Activated CD8-positive, alpha-beta memory T cell treated with anti-CD3 and anti-CD28 coated beads for 36 hours (primary cell): ENCODE measurements around the gene FAM110A. TPM values are rescaled to one million over a fixed set of nuclear protein-coding genes. Genes with fewer than 3 reads are reported as not detected.
"Not testable (repeated sequence)": the region's sequence is repeated elsewhere in the genome, so short reads cannot be mapped to it uniquely, and the experiment has no call there.

Source experiments
- CTCF ChIA-PET: fragments of 350-600 bp; sonication (Branson Sonifier 250); formaldehyde crosslinking; loops from one replicate; lab custom pipeline; 2021; ENCODE audit warnings: antibody characterized with exemption; lab: Charles Lee
- POLR2A ChIA-PET: fragments of 350-600 bp; sonication (Branson Sonifier 250); formaldehyde crosslinking; loops from one replicate; lab custom pipeline; 2021; ENCODE audit warnings: antibody characterized with exemption; lab: Charles Lee
- total RNA-seq, 2 experiments: library from RNA; stranded (reverse); gene quantifications; one replicate each; pipeline ENCODE4 v1.2.3, GENCODE V29; 2021

Gene FAM110A
- total RNA-seq, 2 experiments from 2014 or later: 13.2 to 14.1 TPM

DNA sequence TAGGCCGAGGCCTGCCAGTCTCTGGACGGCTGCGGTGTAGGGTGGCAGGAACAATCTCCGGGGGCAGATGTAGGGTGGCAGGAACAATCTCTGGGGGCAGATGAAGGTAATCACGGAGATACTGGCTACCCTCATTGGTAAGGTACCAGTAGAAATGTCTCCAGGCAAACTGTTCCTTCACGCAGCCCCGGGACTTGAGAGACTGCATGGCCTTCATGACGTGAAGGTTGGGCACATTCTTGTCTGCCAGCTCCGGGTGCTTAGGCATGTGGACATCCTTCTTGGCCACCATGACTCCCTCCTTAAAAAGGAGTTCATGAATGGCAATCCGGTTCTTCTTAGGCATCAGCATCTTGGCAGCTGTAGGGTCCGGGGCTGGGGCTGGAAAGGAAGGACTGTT, 6.1 kb downstream of the FAM110A start:
- POLR2A ChIA-PET: no interaction called here
- CTCF ChIA-PET: interaction anchor here (1.0 kb wide), 1 partner anchor 117 kb away, joined by 4 read pairs; no protein-coding TSS in a partner anchor

DNA sequence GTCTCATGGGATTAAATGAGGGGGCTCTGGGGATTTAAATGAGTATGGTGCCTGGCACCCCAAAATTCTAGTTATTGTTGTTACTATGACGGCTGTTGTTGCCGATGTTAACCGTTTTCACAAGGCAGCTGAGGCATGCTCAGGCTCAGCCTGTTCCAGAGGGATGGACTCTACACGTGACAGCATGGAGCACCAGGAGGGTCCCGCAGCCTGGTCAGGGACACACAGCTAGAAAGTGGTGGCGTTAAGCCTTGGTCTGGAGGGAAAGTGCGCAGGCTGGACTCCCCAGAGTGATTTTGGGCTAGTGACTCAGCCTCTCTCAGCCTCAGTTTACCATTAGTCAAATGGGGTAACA, 7.0 kb downstream of the FAM110A start:
- POLR2A ChIA-PET: no interaction called here
- CTCF ChIA-PET: no interaction called here

DNA sequence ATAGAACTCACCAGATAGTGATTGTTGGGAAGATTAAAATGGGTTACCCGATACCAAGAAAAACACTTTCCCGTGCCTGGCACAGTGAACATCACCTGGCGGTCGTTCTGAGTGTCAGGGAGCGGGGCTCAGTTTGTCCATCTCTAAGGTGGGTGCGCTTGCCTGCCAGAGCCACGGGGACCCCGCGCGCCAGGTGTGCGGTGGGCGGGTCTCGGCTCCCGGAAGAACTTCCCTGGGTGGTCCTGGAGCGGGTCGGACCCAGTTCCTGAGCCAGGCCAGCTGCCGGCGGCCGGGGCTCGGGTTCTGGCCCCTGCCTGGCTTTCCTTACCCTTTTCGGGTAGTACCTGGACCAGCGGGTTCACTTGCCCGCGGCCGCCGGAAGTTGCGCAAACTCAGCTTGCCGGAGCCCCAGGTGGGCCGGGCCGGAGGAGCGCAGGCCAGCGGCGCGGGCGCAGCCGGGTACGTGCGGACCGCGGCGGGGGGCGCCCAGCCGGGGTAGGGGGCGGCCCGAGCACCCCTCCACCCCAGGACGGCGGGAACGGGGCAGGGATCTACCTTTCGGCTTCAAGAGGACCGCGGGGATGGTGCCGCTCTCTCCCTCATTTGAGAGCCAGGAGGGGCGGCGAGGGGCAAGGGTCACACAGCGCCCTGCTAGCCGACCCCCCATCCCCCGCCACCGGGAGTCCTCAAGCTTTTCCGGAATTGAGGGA, 7.5 kb downstream of the FAM110A start:
- ChIA-PET CTCF (interaction anchor here (0.6 to 1.1 kb wide), 2 partner anchors 8 to 22 kb away, joined by 3 read pairs; partner anchors contain the start of gene FAM110A), POLR2A (no interaction called here)

DNA sequence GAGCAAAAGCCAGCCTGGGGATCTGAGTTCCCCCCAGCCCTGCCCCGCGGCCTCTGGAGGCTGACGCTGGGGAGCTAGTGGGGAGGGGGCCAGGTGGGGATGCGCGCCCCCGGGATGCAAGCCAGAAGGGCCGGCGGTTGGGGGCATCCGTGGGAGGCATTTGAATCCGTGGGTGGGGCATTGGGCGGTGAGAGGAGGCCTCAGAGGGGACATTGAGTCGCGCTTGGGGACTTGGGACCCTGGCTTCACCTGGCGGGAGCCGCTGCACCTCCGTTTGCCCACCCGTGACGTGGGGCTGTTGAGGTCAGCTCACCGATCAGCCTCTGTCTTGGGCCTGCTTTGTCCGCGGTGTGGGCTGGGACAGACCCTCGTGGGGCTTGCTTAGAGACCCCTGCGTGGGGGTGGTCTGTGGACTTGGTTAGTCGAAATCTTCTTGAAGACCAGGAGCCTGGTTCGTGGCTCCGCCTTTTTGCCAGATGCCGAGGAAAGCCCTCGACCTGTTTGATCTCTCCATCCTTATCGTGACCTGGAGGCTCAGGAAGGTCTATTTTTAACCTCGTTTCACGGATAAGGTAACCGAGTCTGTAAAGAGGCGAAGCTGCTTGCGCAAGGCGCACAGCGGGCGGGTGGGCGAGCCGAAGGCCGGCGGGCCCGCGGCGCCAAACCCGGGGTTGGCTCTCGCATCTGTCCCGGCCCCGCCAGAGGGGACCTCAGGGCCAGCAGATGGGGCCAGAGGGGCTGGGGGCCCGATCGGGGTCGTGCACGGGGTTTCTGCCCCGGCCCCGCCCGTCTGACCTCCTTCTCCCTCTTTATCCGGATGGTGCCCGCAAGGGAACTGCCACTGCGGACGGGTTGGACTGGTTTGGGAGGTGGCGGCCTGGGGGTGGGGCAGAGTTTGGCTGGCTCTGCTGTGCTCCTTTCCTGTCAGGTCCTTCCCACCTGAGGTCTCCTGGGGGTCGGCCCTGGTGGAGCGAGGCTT, 8.3 kb downstream of the FAM110A start:
- POLR2A ChIA-PET: no interaction called here
- CTCF ChIA-PET: interaction anchor here (0.6 to 2.8 kb wide), 3 partner anchors 8 to 23 kb away, joined by 3 to 15 read pairs (median 3); partner anchors contain the start of gene FAM110A

DNA sequence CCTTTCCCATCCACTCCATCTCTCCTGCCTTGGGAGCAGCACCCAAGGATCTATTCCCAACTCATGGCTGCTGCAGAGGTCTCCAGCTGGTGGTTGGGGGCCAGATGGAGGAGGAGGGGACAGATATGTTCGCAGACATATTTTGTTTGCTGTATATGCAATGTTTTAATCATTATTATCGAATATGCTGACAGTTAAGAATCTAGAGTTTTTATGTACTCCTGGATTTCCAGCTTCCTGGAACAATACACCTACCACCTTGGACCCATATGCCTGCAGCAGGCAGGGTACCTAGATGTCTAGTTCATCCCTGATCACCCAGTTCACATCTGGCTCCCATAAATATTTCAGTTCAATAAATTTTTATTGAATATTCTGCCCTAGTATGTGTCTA, 9.0 kb downstream of the FAM110A start:
- ChIA-PET CTCF (interaction anchor here (2.8 kb wide), 1 partner anchor 9 kb away, joined by 15 read pairs; the partner anchor contains the start of gene FAM110A), POLR2A (no interaction called here)

DNA sequence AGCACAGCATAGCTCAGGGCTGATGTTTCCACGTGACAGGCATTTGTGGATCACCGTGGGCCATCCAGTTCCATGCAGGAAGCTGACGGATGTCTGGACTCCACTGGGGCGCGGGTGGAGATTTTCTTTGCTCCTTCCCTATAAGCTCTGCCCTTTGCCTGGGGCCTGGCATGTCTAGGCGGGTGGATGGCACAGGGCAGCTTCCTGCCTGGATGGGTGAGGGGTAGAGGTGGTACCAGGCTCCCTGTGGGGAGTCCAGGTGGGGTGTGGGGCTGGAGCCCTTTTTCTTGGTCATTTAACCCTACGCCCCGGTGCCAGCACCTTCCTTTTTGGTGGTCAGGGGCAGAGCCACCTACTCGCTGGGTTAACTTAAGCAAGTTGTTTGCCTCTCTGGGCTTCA, 10.4 kb downstream of the FAM110A start:
- ChIA-PET CTCF (interaction anchor here (0.7 to 2.8 kb wide), 3 partner anchors 10 to 130 kb away, joined by 3 to 15 read pairs (median 5); partner anchors contain the start of gene FAM110A), POLR2A (interaction anchor here (1.6 to 2.1 kb wide), 2 partner anchors 11 to 13 kb away, joined by 3 to 9 read pairs; partner anchors contain the start of gene FAM110A)

DNA sequence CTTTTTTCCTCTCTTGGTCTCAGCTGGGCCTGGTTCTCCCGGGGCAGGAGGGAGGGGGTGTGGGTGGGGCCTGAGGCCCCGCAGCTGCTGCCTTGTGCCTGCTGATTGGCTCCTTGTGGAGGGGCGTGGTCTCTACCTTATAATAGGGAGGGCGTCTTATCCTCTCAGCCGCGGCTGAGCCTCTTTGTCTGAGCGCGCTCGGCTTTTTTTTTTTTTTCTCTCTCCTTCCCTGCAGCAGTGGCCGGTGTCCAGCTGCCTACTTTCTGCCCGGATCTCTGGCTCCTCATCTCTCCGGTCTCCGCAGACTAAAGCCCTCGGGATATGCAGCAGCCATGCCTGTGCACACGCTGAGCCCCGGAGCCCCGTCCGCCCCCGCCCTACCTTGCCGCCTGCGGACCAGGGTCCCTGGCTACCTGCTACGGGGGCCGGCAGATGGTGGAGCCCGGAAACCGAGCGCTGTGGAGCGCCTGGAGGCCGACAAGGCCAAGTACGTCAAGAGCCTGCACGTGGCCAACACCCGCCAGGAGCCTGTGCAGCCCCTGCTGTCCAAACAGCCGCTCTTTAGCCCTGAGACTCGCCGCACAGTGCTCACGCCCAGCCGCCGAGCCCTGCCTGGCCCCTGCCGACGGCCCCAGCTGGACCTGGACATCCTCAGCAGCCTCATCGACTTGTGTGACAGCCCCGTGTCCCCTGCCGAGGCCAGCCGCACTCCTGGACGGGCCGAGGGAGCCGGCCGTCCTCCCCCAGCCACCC, 11.1 kb downstream of the FAM110A start:
- ChIA-PET CTCF (interaction anchor here (0.7 to 2.8 kb wide), 3 partner anchors 11 to 131 kb away, joined by 3 to 15 read pairs (median 5); partner anchors contain the start of gene FAM110A), POLR2A (interaction anchor here (1.6 to 2.1 kb wide), 2 partner anchors 11 to 13 kb away, joined by 3 to 9 read pairs; partner anchors contain the start of gene FAM110A)

DNA sequence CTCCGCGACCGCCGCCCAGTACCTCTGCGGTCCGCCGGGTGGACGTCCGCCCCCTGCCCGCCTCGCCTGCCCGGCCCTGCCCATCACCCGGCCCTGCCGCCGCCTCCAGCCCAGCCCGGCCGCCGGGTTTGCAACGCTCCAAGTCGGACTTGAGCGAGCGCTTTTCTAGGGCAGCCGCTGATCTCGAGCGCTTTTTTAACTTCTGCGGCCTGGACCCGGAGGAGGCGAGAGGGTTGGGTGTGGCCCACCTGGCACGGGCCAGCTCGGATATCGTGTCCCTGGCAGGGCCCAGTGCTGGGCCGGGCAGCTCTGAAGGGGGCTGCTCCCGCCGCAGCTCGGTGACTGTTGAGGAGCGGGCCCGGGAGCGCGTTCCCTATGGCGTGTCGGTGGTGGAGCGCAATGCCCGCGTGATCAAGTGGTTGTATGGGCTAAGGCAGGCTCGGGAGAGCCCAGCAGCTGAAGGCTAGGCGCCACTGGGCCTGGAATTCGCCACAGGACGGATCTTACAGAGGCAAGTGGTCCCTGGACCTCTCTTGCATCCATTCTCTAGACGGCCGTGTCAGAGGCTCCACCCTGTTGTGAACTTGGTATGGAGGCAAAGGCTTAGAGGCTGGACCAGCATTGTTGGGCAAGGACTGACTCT, 11.8 kb downstream of the FAM110A start:
- ChIA-PET POLR2A (interaction anchor here (1.6 to 2.1 kb wide), 2 partner anchors 12 to 14 kb away, joined by 3 to 9 read pairs; partner anchors contain the start of gene FAM110A), CTCF (interaction anchor here (1.5 kb wide), 1 partner anchor 12 kb away, joined by 3 read pairs; no protein-coding TSS in a partner anchor)

DNA sequence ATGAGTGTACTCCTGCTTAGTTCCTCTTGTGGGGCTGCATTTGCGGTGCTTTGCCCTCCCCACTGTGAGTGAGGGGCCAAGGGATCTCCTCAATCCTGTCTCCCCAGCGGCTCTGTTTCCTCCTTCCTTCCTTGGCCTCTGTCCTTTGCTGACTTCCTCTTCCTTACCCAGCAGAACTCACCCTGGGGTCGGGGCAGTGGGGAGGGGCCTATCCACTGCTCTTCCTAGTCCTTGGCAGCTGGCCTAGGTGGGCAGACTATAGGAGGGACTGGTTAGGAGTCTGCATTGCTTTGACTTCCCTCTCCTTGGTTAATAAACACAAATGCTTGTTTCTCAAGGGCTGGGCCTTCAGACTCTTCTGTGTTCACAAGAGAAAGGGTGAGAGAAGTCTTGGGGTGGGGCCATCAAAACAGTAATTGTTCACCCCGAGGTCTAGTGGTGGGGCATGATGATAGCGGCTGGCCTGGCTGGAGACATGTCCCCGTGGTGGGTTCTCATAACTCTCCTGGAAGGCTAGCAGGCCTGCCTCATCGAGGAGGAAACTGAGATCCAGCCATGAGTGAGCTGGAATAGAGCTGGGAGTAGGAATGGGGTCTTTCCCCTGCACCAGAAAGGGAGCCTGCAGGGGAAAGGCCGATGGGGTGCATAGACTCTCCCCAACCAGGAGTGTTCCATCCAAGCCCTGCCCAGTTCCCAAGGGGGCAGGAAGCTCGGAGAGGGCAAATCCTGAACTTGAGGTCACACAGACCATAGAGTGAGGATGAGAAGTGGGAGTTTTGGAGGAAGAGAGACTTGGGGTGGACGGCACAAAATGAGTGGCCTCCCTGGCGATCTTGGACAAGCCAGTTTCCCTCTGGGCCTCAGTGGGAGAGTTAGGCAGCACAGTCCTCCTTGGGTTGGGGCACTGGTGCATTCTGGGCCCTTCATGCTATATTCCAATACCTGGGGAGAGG, 12.7 kb downstream of the FAM110A start:
- CTCF ChIA-PET: interaction anchor here (1.4 to 1.5 kb wide), 2 partner anchors 11 to 15 kb away, joined by 3 to 4 read pairs; no protein-coding TSS in a partner anchor
- POLR2A ChIA-PET: interaction anchor here (2.1 kb wide), 1 partner anchor 13 kb away, joined by 9 read pairs; the partner anchor contains the start of gene FAM110A

DNA sequence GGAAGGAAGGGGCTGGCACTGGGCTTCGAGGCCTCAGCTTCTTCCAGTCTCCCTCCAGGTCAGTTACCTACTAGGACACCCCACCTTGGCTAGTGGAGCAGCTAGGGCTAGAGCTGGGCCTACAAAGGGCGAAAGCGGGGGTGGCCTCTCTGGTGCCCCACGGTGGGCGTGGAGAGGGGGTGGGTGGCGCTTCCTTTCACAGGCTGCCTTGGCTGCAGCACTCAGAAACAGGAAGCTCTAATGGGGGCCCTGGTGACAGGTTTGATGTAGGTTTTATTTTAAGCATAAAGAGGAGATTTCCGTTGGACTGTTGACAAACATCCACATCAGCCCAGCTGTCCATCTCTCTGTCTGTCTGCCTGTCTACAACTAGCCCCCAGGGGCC, 13.4 kb downstream of the FAM110A start:
- CTCF ChIA-PET: interaction anchor here (1.4 to 1.7 kb wide), 3 partner anchors 11 to 109 kb away, joined by 3 to 7 read pairs (median 4); no protein-coding TSS in a partner anchor
- POLR2A ChIA-PET: interaction anchor here (0.7 kb wide), 1 partner anchor 14 kb away, joined by 3 read pairs; the partner anchor contains the start of gene FAM110A

DNA sequence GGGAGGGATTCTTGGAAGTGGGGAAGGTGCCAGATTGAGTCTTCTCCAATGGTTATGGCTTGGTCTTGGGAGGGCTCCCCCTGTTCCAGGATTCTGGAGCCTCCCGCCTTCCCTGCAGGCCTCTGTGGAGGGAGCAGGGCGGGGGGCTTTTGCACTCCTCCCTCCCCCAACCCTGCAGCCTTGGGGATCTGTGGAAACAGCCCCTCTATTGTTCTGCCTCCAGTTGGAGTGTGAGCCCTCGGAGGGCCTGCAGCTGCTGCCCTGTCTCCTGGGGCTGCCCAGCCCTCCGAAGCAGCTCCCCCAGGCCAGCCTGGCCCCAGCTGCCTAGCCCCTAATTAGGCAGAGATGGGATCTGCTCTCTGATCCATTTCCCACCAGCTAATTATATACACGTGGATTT, 14.7 kb downstream of the FAM110A start:
- ChIA-PET POLR2A (no interaction called here), CTCF (interaction anchor here (1.7 kb wide), 1 partner anchor 108 kb away, joined by 7 read pairs; no protein-coding TSS in a partner anchor)

DNA sequence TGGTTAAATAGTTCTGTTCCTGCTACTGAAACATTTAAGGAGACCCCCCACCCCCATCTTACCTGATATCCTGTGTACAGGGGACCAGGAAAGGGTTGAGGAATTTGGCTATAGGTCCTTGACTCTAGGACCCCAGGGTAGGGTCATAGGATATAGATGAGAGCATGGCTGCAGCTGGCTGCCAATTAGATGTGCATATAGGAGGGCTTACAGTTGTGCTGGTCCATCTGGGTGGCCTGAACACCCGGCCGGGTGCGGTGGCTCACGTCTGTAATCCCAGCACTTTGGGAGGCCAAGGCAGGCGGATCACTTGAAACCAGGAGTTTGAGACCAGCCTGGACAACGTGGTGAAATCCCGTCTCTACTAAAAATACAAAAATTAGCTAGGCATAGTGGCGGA, 15.2 kb downstream of the FAM110A start:
- CTCF ChIA-PET: not testable (repeated sequence)

DNA sequence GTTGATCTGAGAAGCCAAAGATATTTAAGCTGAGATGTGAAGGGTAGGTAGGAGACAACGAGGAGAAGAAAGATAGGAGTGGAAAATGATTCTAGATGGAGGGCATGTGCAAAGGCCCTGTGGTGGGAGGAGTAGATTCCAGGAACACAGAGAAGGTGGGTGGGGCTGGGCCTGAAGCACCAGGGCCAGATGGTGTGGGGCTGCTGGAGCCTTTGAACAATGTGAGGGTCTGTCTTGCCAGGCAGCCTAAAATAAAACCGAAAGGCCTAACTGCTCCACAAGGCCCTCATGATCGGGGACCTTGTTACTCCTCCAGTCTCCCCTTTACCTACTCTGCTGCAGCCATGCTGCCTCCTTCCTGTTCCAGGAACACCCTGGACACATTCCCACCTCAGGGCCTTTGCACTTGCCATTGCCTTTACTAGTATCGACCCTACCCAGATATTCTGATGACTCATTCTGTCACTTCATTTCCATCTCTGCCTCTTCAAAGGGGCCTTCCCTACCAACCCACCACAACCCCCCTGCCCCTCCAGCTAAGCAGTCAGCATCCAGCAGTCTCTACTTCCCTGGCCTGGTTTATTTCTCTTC, 20.0 kb downstream of the FAM110A start:
- POLR2A ChIA-PET: interaction anchor here (0.6 kb wide), 1 partner anchor 24 kb away, joined by 4 read pairs; no protein-coding TSS in a partner anchor
- CTCF ChIA-PET: no interaction called here

More for the DNA sequence above, 15.2 kb downstream of the FAM110A start:
- POLR2A ChIA-PET: not testable (repeated sequence)

DNA sequence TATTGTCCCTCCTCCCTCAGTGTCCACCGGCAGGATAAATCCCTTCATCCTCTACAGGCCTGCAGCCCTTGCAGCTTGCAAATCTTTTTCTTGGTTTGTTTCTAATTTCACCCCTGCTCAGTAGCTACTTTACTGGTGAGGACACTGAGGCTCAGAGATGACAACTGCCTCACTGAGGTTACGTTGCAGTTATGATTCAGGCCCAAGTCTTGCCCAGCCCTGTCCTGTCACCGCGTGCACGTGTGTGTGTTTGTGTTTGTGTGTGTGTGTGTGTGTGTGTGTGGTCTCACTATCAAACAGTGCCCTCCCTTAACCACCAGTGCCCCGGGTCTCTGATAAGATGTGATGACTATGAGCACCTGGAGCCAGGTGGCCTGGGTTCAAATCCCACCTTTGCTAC, 21.1 kb downstream of the FAM110A start:
- ChIA-PET CTCF (no interaction called here), POLR2A (no interaction called here)

DNA sequence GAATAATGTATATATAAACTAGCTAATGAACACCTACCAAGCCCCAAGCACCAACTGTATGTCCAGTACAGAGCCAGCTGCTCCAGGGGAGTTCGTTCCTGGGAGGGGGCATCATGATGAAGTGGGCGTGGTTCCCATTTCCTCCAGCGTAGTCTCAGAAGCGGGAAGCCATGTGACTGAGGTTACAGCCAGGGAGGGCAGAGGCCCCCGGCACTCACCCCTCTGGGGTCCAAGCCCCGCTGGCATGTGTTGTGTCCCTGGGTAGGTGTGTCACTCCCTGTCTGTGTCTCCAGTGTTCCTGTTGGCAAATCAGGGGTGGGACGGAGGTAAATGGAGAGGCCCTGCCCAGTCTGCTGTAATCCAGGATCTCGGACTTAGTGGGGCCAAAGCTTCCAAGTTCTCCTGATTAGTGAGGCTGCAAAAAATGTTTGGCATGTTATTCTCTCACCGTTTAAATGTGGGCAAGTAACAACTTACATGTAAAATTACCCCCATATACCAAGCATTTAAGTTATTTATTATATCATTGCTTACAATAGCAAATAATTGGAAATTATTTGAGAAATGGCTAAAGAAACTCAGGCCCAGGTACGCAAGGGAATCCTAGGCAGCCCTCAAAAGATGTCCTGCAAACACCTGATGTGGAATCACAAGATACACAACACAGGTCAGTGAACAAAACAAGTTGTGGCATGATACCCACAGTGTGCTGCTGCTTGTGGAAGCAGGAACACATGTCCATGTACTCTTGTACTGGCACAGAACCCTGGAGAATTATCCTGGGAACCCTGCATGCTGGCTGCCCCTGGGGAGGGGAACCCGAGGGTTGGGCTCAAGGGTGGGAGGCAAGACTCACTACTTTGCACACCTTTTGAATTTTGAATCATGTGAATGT, 22.2 kb downstream of the FAM110A start:
- ChIA-PET POLR2A (no interaction called here), CTCF (no interaction called here)
